Endodermal cell (in vitro differentiated cells): ENCODE measurements around the gene DLG2. TPM values are rescaled to one million over a fixed set of nuclear protein-coding genes. Genes with fewer than 3 reads are reported as not detected.
"Not testable (repeated sequence)": the region's sequence is repeated elsewhere in the genome, so short reads cannot be mapped to it uniquely, and the experiment has no call there.

Experiments used
- DNase-seq: peaks from one replicate; pipeline ENCODE4 v3.0.0-alpha.2; 2017
- H3K27ac ChIP-seq: 2 replicates; pipeline ENCODE4 v1.5.1; 2013; ENCODE audit warnings: mild to moderate bottlenecking, low read depth, low read length, moderate library complexity
- H3K27me3 ChIP-seq: 2 replicates; pipeline ENCODE4 v1.6.1; 2013; ENCODE audit warnings: mild to moderate bottlenecking, low read length, moderate library complexity; ENCODE audit not compliant: insufficient read depth, control insufficient read depth, poor library complexity, severe bottlenecking
- H3K36me3 ChIP-seq: 2 replicates; pipeline ENCODE4 v1.7.0; 2013; ENCODE audit warnings: mild to moderate bottlenecking, low read length, moderate library complexity; ENCODE audit not compliant: control insufficient read depth, insufficient read depth
- H3K4me1 ChIP-seq: one replicate; pipeline ENCODE4 v1.7.0; 2013; ENCODE audit warnings: low read length; ENCODE audit not compliant: control insufficient read depth, insufficient read depth
- H3K4me3 ChIP-seq: 2 replicates; pipeline ENCODE4 v1.5.1; 2013; ENCODE audit warnings: mild to moderate bottlenecking, low read length, moderate library complexity
- H3K9ac ChIP-seq: 2 replicates; pipeline ENCODE4 v1.6.1; 2013; ENCODE audit warnings: mild to moderate bottlenecking, low read length, moderate library complexity; ENCODE audit not compliant: poor library complexity, severe bottlenecking; ENCODE audit errors: extremely low read depth
- H3K9me3 ChIP-seq: 2 replicates; pipeline ENCODE4 v1.6.1; 2013; ENCODE audit warnings: mild to moderate bottlenecking, low read length, moderate library complexity; ENCODE audit not compliant: control insufficient read depth
- H3K27ac Mint-ChIP-seq: 2 replicates; pipeline ENCODE4 v1.8.0; 2020; ENCODE audit warnings: mixed read lengths
- H3K27me3 Mint-ChIP-seq: 2 replicates; pipeline ENCODE4 v1.8.0; 2021; ENCODE audit warnings: mild to moderate bottlenecking, mixed read lengths; ENCODE audit not compliant: insufficient read depth
- H3K36me3 Mint-ChIP-seq: 2 replicates; pipeline ENCODE4 v1.8.0; 2020; ENCODE audit warnings: low read depth, mixed read lengths
- H3K4me1 Mint-ChIP-seq: 2 replicates; pipeline ENCODE4 v1.8.0; 2020; ENCODE audit warnings: mixed read lengths
- H3K4me3 Mint-ChIP-seq: 2 replicates; pipeline ENCODE4 v1.8.0; 2020; ENCODE audit warnings: mild to moderate bottlenecking, moderate library complexity, mixed read lengths
- H3K9me3 Mint-ChIP-seq: 2 replicates; pipeline ENCODE4 v1.8.0; 2020; ENCODE audit warnings: mild to moderate bottlenecking, mixed read lengths
- CTCF ChIP-seq: fragments of 200-600 bp; sonication (generic); conservative IDR thresholded peaks from 2 replicates; pipeline ENCODE4 v1.5.0; 2021; ENCODE audit warnings: antibody characterized with exemption, mild to moderate bottlenecking
- WGBS, 2 experiments: methylation state at CpG; one replicate each; pipeline versions ENCODE4 v1.1.5 to v1.1.7; 2013; ENCODE audit warnings: missing lambda C conversion rate in 2 of 2, mixed read lengths in 1 of 2; ENCODE audit not compliant: insufficient coverage in 1 of 2, insufficient read length in 1 of 2; 5-methylcytosine and 5-hydroxymethylcytosine counted together
- total RNA-seq, 2 donors: library from RNA; stranded (reverse); fragmentation: NEBNext Ultra II Directional in 1 of 2; extraction: Animal tissue kit (Norgen Biotek cat#: 25700) in 1 of 2; gene quantifications; 2 replicates in 1 of 2; 3 replicates in 1 of 2; pipeline ENCODE4 v1.2.1, GENCODE V29; 2021

The DLG2 gene
- total RNA-seq, 2 donors from 2014 or later, result 9.6 to 10.6 TPM

- no peaks in the 10 kb centered on the region for H3K9me3 Mint-ChIP-seq
- no peaks in the 10 kb centered on the region for H3K4me1 ChIP-seq
- no peaks in the 10 kb centered on the region for H3K27me3 Mint-ChIP-seq
- peaks cover 45% of the 10 kb centered on the region for H3K36me3 Mint-ChIP-seq
- peaks cover 55% of the 10 kb centered on the region for H3K36me3 ChIP-seq
- TF ChIP-seq CTCF, result no peak
- H3K27me3 ChIP-seq, result no peaks in the 10 kb centered on the region
- no peak overlapping the region for H3K27ac ChIP-seq
- no peaks in the 10 kb centered on the region for H3K9me3 ChIP-seq
- peak overlapping the region; percentile 98 for H3K4me3 Mint-ChIP-seq
- WGBS, 2 experiments, result 27 to 28% methylated on average over 3 to 4 of the region's 4 CpGs
- H3K4me3 ChIP-seq, result peak overlapping the region; percentile 97
- peaks cover 32% of the 10 kb centered on the region for H3K4me1 Mint-ChIP-seq
- no peak overlapping the region for H3K27ac Mint-ChIP-seq
- peak overlapping the region; percentile 95 for H3K9ac ChIP-seq
- no peak for DNase-seq
Observed at GRCh38 chr11:85661972-85662664, 35.0 kb upstream of the DLG2 start.

- peaks cover 27% of the 10 kb centered on the region for H3K4me1 Mint-ChIP-seq
- DNase-seq, result no peak
- no peak overlapping the region for H3K4me3 Mint-ChIP-seq
- H3K36me3 ChIP-seq, result peaks cover 82% of the 10 kb centered on the region
- peaks cover 40% of the 10 kb centered on the region for H3K36me3 Mint-ChIP-seq
- H3K4me3 ChIP-seq, result peak overlapping the region; percentile 97
- no peaks in the 10 kb centered on the region for H3K27me3 ChIP-seq
- no peak overlapping the region for H3K27ac ChIP-seq
- TF ChIP-seq CTCF, result no peak
- H3K4me1 ChIP-seq, result no peaks in the 10 kb centered on the region
- no CpG with 5 or more reads among the region's 1 CpG for WGBS, 2 experiments
- no peaks in the 10 kb centered on the region for H3K9me3 ChIP-seq
- no peaks in the 10 kb centered on the region for H3K27me3 Mint-ChIP-seq
- H3K9ac ChIP-seq, result no peak overlapping the region
- H3K9me3 Mint-ChIP-seq, result no peaks in the 10 kb centered on the region
- H3K27ac Mint-ChIP-seq, result no peak overlapping the region
Observed at GRCh38 chr11:85658180-85658579, 31.0 kb upstream of the DLG2 start.

- peaks cover 38% of the 10 kb centered on the region for H3K36me3 Mint-ChIP-seq
- no peak overlapping the region for H3K27ac ChIP-seq
- no peaks in the 10 kb centered on the region for H3K27me3 Mint-ChIP-seq
- no peaks in the 10 kb centered on the region for H3K27me3 ChIP-seq
- H3K27ac Mint-ChIP-seq, result peak overlapping the region; percentile 6
- no peak overlapping the region for H3K4me3 Mint-ChIP-seq
- peaks cover 77% of the 10 kb centered on the region for H3K36me3 ChIP-seq
- no CpG with 5 or more reads among the region's 1 CpG for whole genome bisulfite sequencing, 2 experiments
- no peak for TF ChIP-seq CTCF
- no peak for DNase-seq
- no peak overlapping the region for H3K4me3 ChIP-seq
- no peaks in the 10 kb centered on the region for H3K9me3 Mint-ChIP-seq
- no peak overlapping the region for H3K9ac ChIP-seq
- no peaks in the 10 kb centered on the region for H3K4me1 ChIP-seq
- H3K9me3 ChIP-seq, result no peaks in the 10 kb centered on the region
- peaks cover 23% of the 10 kb centered on the region for H3K4me1 Mint-ChIP-seq
Observed at GRCh38 chr11:85656777-85657176, 29.6 kb upstream of the DLG2 start.

- H3K9me3 ChIP-seq, H3K27me3 Mint-ChIP-seq, H3K9me3 Mint-ChIP-seq, H3K4me3 ChIP-seq, H3K4me1 ChIP-seq, H3K9ac ChIP-seq, H3K27ac ChIP-seq, DNase-seq, H3K27me3 ChIP-seq, H3K27ac Mint-ChIP-seq, H3K4me3 Mint-ChIP-seq: not testable (repeated sequence)
- H3K36me3 ChIP-seq, result peaks cover 63% of the 10 kb centered on the region
- peaks cover 15% of the 10 kb centered on the region for H3K4me1 Mint-ChIP-seq
- peaks cover 17% of the 10 kb centered on the region for H3K36me3 Mint-ChIP-seq
- 96 to 100% methylated on average over 1 to 3 of the region's 4 CpGs for WGBS, 2 experiments
Observed at GRCh38 chr11:85654343-85654742, 27.2 kb upstream of the DLG2 start.
